GM18867 (cell line): ENCODE data around the gene COL18A1.
"Not testable (repeated sequence)": the region's sequence is repeated elsewhere in the genome, so short reads cannot be mapped to it uniquely, and the experiment has no call there.

Experiments used
- ATAC-seq: cut with Tn5 transposase; IDR thresholded peaks from one replicate; pipeline ENCODE4 v1.9.1; 2021; ENCODE audit warnings: mild to moderate bottlenecking, moderate library complexity; ENCODE audit not compliant: unreplicated experiment

The COL18A1 gene

GRCh38 chr21:45423968-45424853 lies 19.2 kb downstream of the COL18A1 start:
- ATAC-seq = no peak

GRCh38 chr21:45424854-45425795 lies 20.2 kb downstream of the COL18A1 start:
- ATAC-seq = no peak

- ATAC-seq = no peak
Observed at GRCh38 chr21:45427331-45428271, 22.6 kb downstream of the COL18A1 start.

- ATAC-seq = no peak
Observed at GRCh38 chr21:45428534-45428933, 23.6 kb downstream of the COL18A1 start.

GRCh38 chr21:45429221-45430175 lies 24.5 kb downstream of the COL18A1 start:
- ATAC-seq = no peak

- ATAC-seq = no peak
Observed at GRCh38 chr21:45430521-45431501, 25.8 kb downstream of the COL18A1 start.

- ATAC-seq = no peak
Observed at GRCh38 chr21:45431781-45432572, 27.0 kb downstream of the COL18A1 start.

- ATAC-seq = no peak
Observed at GRCh38 chr21:45432575-45433255, 27.8 kb downstream of the COL18A1 start.

GRCh38 chr21:45433301-45433700 lies 28.3 kb downstream of the COL18A1 start:
- ATAC-seq = no peak

- ATAC-seq = no peak
Observed at GRCh38 chr21:45433911-45434644, 29.1 kb downstream of the COL18A1 start.

- no peak for ATAC-seq
Observed at GRCh38 chr21:45434645-45435217, 29.8 kb downstream of the COL18A1 start.

- no peak for ATAC-seq
Observed at GRCh38 chr21:45435405-45435981, 30.5 kb downstream of the COL18A1 start.

GRCh38 chr21:45436351-45437065 lies 31.5 kb downstream of the COL18A1 start:
- ATAC-seq = no peak

GRCh38 chr21:45437844-45438243 lies 32.9 kb downstream of the COL18A1 start:
- ATAC-seq = not testable (repeated sequence)
